ENCODE data around the gene ZNF239. TPM values are rescaled to one million over a fixed set of nuclear protein-coding genes. Genes with fewer than 3 reads are reported as not detected.
"Not testable (repeated sequence)": the region's sequence is repeated elsewhere in the genome, so short reads cannot be mapped to it uniquely, and the experiment has no call there.

ZNF239 gene
- 15.9 TPM for polyA plus RNA-seq (ENCODE audit: insufficient read length)
- long read RNA-seq, donor 1, partial matches to known transcripts = 0 of 5 reads
- long read RNA-seq, donor 1, other reads (novel, unspliced or antisense) = 0 of 5 reads
- long read RNA-seq, donor 2 = 0 reads
- long read RNA-seq, donor 3, partial matches to known transcripts = 0 of 1 reads
- long read RNA-seq, donor 3, other reads (novel, unspliced or antisense) = 0 of 1 reads
- long read RNA-seq, donor 4 = 0 reads
- long read RNA-seq, donor 5, partial matches to known transcripts = 0 of 4 reads
- long read RNA-seq, donor 5, other reads (novel, unspliced or antisense) = 0 of 4 reads
- long read RNA-seq, donor 6, partial matches to known transcripts = 0 of 1 reads
- long read RNA-seq, donor 6, other reads (novel, unspliced or antisense) = 0 of 1 reads
- long read RNA-seq, donor 7, partial matches to known transcripts = 0 of 1 reads
- long read RNA-seq, donor 7, other reads (novel, unspliced or antisense) = 0 of 1 reads
- long read RNA-seq, donor 8, partial matches to known transcripts = 0 of 1 reads
- long read RNA-seq, donor 8, other reads (novel, unspliced or antisense) = 0 of 1 reads

DNA sequence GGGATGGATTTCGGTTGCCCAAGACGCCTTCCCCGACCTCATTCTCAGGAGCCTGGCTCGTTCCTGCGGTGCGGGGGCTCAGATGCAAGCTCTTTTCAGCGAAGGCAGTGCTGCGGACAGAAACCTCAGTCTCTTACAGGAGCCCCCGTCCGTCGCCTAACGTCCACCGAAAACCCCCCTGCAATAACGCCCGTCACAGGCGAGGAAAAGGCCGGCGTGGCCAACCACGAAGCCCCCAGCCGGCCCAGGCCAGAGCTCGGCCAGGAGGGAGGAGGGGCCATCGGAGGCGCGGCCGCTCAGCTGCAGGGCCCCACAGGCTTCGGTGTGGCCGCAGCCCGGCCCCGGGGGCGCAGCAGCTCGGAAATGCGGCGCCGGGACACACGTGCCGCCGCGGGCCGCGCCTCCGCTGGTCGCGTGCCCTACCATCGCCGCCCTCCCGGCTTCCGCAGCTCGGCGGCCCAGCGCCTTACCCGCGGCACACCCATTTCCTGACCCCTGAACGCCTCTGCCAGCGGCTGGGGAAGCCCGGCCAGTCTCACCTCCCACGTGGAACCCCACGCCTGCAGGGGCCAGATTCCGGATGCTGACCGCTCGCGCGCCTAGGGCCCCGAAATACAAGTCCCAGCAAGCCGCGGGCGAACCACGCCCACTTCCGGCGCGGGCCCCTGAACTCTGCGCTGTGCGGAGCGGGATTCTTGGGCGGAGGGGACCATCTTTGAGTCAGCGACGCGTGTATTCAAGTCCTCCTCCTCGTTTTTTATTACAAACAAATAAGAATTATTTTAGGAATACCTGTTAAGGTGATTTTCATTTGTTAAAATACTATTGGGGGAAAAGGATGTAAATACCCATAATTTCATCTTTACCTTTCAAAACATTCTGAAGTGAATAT is at the start of gene ZNF239:
Gene ZNF239 (minus strand): TSS at position 616 of the 892 bp plus-strand sequence. CDS start 16,537 bp downstream, outside the sequence.
- DNase-seq = peak; percentile 89

DNA sequence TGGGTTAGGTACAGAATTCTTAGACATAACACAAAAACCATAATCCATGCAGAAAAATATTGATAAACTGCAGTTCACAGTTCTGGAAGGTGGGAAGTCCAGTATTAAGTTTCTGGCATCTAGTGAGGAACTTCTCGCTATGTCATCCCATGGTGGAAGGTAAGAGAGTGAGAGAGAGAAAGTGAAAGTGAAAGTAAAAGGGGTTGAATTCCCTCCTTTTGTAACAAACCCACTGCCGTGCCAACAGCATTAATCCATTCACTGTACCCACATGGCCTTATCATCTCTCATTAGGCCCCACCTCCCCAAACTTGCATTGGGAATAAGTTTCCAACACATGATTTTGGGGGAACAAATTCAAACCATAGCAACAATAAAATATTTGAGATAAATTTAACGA is 48.9 kb upstream of the ZNF239 start:
- DNase-seq = peak; percentile 8

DNA sequence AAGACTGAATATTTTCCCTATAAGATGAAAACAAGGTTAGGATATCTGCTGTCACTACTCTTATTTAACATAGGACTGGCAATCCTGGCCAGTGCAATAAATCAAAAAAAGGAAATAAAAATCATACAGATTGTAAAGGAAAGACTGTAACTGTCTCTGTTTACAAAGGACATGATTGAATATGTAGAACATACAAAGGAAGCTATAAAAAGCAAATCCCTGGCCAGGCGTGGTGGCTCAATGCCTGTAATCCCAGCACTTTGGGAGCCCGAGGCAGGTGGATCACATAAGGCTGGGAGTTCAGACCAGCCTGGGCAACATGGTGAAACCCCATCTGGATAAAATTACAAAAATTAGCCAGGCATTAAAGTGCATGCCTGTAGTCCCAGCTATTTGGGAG is 47.6 kb upstream of the ZNF239 start:
- DNase-seq = no peak

DNA sequence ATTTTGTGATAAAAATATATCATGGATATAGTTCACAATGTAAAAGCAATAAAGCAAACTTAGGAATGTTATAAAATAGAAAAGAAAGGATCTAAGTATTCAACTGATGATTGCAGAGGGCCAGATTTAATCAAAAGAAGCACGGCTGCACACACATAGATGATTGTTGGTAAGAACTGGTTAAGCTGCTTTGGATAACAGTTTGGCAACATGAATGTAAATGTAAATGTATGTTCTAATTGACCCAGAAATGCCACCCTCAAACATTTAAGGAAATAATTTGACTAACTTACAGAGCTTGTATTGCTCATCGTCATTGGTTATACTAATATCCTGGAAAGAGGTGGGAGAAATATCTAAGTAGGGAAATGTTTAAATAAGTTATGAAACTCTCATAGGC is 45.0 kb upstream of the ZNF239 start:
- DNase-seq = no peak

DNA sequence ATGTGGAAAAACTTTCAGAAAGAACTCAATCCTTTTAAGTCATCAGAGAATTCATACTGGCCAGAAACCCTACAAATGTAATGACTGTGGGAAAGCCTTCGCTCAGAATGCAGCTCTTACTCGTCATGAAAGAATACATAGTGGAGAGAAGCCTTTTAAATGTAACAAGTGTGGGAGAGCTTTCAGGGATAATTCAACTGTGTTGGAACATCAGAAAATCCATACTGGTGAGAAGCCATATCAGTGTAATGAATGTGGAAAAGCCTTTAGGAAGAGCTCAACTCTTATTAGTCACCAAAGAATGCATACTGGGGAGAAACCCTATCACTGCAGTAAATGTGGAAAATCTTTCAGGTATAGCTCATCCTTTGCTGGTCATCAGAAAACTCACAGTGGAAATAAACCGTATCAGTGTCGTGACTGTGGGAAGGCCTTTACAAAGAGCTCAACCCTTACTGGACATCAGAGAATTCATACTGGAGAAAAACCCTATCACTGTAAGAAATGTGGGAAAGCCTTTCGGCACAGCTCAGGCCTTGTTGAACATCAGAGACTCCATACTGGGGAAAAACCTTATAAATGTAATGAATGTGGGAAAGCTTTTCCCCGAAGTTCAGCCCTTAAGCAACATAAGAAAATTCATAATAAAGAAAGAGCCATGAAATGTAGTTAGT is 42.4 kb upstream of the ZNF239 start:
- no peak for DNase-seq

DNA sequence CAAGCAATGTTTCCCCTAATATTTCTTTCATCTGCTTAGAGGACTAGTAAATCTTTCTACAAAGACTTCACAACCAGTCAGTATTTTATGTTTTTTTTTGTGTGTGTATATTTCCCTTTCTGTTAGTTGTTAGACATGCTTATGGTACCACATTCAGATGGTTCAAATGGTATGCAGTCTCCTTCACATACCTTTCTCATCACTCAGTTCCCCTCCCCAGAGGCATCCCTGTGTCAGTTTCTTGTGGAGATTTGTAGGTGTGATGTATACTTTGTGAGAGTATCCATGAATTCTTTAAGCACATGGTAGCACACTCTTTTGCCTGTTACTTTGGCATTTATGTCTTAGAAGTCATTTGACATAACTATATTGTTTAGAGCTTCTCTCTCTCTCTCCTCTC is 36.2 kb upstream of the ZNF239 start:
- DNase-seq = no peak

DNA sequence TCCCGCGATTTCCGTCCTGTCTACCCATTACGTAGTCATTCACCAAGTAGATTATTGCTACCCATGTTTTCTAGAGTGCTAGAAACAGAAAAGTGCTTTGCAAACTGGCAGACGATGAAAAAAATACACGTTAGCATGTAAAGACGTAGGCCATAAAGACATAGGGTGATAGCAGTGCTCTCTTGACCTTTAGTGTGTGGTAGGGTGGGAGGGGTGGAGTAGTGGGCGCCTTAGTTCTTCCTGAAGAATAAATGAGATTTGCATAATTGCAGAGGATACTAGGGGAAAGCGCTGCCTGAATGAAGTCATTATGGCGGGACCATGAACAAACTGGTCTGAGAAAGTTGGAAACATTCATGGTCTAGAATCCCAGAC is 32.8 kb upstream of the ZNF239 start:
- DNase-seq = no peak

DNA sequence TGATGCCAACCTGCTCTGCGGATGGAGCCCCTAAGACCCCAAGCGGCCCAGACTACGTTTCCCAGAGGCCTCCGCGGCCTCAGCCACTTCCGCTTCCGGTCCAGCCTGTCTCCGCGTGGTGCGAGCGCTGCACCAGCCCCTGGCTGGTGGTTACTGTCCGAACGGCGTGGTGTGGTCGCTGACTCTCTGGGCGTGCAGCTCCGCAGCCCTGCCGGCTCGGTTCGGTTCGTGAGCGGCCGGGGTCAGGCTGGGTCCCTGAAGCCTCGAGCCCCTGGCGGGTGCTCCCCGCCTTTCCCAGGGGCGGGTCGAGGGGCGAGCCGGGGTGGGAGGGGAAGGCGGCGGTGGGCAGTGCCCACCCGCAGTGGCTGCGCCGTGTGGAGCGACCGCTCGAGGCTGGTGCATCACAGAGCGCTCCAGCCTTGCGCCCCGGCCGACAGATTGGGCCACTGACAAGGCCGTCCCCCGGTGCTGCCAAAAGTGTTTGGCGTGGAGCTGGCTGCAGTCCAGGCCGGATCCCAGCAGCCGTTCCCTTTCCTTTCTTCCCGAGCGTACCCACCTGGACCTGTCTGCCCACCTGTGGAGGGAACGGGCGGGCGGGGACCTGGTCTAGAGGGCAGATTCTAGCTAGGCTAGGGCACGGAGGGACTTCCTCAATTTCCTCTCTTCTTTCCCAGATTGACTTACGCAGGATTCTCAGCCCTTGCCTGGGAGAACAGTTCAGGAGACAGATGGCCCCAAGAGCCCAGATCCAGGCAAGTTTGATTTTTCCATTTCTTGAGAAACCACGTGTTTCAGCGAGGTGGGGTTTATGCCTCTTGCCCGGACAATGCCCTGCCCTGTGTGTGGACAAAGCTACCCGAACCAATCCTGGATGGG is 32.1 kb upstream of the ZNF239 start, which contains the start of gene ZNF485:
Gene ZNF485 (plus strand): TSS at position 116 of the 876 bp plus-strand sequence. CDS start 613 bp downstream, at position 729.
- peak; percentile 59 for DNase-seq

DNA sequence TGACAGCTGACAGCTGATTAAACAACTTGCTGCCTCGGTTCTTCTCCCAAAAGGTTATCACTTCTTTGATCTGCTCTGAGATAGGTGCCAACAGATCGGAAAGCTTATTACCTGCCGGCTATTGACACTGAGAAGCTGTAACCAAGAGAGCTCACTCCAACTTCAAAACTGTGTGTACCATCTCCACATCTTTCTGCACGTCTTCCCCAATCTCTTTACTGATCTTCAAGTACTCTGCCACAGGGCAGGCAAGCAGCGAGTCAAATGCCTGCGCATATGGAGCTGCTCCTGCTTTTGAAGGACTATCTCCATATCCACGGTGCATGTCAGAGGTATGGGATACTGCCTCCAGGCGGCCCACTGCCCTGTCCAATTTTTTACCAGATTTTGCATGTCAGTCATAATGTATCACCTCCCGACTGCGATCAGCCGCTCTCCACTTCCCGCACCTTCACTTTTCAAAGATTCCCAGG is 31.5 kb upstream of the ZNF239 start:
- no peak for DNase-seq

DNA sequence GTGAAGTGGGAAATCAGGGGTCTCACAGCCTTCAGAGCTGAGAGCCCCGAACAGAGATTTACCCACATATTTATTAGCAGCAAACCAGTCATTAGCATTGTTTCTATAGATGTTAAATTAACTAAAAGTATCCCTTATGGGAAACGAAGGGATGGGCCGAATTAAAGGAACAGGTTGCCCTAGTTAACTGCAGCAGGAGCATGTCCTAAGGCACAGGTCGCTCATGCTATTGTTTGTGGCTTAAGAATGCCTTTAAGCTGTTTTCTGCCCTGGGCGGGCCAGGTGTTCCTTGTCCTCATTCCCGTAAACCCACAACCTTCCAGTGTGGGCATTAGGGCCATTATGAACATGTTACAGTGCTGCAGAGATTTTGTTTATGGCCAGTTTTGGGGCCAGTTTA is 27.2 kb upstream of the ZNF239 start:
- not testable (repeated sequence) for DNase-seq

DNA sequence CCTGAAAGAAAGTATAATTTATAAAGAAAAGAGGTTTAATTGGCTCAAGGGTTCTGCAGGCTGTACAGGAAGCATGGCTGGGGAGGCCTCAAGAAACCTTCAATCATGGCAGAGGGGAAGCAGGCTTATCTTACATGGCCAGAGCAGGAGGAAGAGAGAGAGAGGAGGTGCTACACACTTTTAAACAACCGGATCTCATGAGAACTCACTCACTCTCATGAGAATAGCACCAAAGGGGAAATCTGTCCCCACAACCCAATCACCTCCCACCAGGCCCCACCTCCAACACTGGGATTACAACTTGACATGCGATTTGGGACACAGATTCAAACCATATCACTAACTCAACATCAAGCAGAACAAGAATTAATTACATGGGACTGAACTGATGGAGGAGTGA is 24.9 kb upstream of the ZNF239 start:
- no peak for DNase-seq

DNA sequence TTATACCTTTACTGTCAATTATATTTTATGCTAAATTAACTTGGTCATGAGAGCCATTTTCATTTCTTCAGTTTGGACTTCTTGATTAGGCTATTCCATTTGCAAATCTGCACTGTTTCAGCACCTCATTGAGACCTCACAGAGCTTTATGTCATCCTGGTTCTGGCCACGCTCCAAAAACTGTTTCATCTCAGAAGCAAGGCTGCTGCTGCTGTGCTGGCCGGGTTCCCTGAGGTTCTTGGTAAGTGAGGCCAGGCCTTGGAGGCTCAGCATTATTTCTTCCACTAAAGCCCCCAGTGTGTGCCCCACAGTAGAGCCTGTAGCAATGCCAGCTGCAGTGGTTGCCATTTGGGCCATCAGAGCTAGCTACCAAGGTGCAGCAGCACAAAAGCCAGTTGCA is 24.0 kb upstream of the ZNF239 start:
- DNase-seq = no peak

DNA sequence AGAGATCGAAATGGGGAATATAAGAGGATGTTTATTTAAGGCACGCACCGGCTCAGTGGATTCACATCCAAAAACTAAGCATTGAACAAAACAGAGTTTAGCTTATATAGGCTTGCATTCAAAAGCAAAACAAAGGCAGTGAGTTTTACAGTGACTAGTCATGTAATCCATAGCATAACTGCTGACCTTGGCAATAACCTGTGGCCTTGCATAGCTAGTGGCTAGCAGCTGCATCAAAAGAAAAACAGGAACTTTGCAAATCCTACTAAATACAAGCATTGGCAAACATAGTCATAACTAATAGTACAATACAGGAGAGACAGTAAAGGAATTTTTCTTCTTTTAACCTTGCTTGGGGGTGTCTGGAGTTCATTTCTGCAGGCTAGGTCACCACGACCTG is 22.1 kb upstream of the ZNF239 start:
- DNase-seq = no peak

DNA sequence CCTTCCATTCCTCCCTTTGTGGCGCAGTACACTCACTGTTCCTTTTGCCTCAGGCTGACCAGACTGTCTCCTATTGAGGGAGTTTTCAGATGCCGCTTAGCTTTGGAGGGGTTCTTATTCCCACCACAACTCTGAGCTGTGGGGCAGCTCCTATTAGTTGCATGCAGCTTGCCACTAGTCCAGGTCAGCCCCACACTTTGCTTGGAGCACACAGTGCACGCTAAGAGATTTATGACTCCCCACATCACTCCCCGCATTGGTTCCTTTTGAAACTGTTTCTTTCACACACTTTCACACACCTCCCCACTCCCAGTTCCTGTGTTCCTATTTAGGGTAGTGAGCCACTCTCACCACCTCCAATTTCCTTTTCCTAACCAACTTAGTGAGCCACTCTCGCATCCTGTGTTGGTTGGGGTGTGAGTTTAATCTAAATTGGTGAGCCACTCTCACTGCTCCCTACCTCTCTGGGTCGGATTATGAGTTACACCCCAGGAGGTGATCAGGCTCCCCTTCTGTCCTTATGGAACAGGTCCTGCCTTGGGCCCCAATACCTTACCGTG is 21.4 kb upstream of the ZNF239 start:
- DNase-seq = no peak

DNA sequence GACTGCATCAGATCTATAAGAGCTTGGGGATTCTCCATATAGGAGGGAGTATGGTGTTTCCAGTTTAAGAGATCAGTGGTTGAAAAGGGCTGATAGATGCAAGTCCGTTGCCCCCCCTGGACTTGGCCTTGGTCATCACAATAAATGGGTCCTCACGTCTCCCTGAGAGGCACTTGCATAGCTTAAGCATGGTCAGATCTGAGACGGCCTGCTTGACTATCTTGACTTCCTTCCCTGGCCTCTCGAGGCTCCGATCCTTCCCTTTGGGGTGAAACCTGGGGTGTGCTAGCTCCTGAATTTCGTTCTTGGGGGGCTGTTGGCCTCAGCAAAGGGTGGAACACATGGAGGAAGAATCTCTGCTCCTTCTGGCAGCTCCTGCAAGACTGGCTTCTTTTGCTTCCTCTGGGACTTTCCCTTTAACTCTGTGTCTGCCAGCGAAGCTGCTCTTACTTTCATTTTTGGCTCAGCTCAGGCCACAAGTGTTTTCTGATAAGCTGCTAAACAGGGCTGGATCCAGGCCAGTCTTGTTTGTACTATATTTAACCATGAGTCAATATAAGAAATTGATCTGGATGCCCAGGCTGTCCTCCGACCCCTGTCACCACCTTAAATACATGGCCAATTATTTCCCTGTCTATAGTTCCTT is 20.7 kb upstream of the ZNF239 start:
- no peak for DNase-seq

DNA sequence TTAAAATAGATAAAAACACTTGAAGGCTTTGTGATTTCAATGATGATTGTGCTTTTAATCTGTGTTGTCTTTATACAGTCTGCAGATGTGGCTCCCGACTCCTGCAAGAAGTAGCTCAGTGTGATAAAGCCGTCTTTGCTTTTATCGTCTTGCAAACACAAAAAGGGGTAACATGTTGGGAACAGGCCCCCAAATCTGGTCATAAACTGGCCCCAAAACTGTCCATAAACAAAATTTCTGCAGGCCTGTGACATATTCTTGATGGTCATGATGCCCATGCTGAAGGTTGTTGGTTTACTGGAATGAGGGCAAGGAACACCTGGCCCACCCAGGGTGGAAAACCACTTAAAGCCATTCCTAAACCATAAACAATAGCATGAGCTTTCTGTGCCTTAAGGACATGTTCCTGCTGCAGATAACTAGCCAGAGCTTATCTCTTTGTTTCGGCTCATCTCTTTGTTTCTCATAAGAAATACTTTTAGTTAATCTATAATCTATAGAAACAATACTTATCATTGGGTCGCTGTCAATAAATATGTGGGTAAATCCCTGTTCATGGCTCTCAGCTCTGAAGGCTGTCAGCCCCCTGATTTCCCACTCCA is 17.0 kb upstream of the ZNF239 start:
- DNase-seq = no peak

DNA sequence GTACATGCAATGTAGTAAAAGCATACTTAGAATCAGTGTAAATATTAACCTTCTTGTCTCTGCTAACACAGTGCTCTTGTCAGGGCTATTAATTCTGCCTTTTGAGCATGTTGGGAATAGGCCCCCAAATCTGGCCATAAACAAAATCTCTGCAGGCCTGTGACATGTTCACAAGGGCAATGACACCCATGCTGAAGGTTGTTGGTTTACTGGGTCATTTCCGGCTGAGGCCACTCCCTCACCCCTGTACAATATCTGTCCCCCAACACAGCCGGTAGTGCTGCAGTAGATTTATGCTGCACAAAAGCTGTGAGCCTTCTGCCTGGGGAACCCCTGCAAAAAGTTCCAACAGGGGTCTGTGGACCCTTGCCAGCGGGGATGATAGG is 12.3 kb upstream of the ZNF239 start:
- not testable (repeated sequence) for DNase-seq

DNA sequence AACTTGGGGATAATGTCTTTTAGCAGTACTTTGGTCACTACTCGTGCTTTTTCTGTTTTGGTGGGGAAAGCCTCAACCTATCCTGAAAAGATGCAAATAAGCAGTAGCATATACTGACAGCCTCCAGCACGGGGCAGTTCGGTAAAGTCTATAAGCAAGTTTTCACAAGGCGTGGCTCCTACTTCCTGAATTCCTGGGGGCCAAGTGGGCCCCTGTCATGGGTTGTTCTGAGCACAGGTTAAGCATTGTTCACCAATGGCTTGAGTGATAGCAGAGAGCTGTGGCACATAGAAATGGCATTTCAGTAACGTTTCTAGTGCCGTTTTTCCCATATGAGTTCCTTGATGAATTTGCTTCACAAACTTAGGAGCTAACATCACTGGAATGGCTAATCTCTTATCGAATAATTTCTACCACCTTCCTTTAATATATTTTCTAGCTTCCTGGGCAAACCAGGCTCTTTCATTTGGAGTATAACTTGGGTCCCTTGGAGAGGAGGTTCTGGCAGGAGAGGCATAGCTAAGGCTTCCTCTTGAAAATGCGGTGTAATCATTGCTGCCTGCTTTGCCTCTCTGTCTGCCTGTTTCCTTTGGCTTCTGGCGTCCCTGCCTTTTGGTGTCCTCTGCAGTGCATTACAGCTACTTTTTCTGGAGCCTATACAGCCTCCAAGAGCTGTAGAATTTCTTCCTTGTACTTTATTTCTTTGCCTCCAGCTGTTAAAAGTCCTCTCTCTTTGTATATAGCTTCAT is 11.7 kb upstream of the ZNF239 start:
- DNase-seq = no peak

DNA sequence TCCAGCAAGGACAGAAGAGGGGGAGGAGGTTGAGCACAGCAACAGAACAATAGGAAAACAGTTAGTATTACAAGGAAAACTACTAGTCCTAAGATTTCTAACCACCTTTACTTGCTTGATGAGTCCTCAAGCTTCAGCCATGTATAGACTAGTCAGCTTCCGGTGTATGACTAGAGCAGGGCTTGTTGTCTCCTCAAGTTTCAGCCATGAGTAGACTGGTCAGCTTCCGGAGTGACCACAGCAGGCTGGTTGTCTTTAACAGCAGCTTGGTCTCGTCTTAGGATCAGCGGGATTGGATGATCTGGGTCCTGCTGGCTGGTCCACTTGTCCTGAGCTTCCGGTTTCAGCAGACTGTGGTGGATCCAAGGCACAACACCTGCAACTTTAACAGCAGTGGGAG is 10.6 kb upstream of the ZNF239 start:
- no peak for DNase-seq
